ENCODE results near the gene KCNC3.

DNA sequence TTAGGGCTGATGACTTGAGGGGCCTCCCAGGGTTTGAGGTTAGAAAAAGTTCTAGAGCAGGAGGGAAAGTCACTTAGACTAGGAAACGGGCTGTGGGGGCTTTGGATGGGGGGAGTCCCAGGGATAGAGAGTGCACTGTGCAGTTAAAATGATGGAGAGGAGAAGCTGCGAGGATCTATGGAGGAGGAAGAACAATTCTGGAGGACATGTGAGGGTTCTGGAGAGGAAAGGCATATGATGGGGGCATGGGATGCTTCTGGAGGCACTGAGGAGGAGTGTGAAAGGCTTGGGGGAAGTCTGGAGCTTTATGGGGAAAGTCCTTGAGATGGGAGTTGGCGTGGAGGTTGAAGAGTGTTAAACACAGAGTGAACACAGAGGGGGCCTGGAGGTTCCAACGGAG is 2.2 kb downstream of the KCNC3 start:
- TF ChIP-seq, protein P1, sequence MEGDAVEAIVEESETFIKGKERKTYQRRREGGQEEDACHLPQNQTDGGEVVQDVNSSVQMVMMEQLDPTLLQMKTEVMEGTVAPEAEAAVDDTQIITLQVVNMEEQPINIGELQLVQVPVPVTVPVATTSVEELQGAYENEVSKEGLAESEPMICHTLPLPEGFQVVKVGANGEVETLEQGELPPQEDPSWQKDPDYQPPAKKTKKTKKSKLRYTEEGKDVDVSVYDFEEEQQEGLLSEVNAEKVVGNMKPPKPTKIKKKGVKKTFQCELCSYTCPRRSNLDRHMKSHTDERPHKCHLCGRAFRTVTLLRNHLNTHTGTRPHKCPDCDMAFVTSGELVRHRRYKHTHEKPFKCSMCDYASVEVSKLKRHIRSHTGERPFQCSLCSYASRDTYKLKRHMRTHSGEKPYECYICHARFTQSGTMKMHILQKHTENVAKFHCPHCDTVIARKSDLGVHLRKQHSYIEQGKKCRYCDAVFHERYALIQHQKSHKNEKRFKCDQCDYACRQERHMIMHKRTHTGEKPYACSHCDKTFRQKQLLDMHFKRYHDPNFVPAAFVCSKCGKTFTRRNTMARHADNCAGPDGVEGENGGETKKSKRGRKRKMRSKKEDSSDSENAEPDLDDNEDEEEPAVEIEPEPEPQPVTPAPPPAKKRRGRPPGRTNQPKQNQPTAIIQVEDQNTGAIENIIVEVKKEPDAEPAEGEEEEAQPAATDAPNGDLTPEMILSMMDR (conservative IDR thresholded peaks at IDR 0.05 in 1 of 2, IDR thresholded peaks at IDR 0.05 in 1 of 2; ENCODE audit: extremely low read depth in 1 of 2, insufficient read depth in 1 of 2, low read depth in 1 of 2, low read length in 2 of 2), result no peak
- TF ChIP-seq EZH2 (IDR thresholded peaks at IDR 0.05; ENCODE audit: borderline replicate concordance, low read length), result peak; percentile 43

Measured in mammary epithelial cell (primary cell).